Motor neuron (in vitro differentiated cells): ENCODE measurements around the gene BABAM2. TPM values are rescaled to one million over a fixed set of nuclear protein-coding genes. Genes with fewer than 3 reads are reported as not detected.
A peak's percentile ranks its signal among the peaks of the same experiment; 100 is the strongest.
"Not testable (repeated sequence)": the region's sequence is repeated elsewhere in the genome, so short reads cannot be mapped to it uniquely, and the experiment has no call there.

Experiments
- ATAC-seq, 8 experiments: fragments of 200-7000 bp; cut with Tn5 transposase; replicated peaks in 6 of 8; 2 replicates each; pipeline ENCODE4 v1.8.0; 2021; ENCODE audit warnings: mild to moderate bottlenecking in 8 of 8, moderate library complexity in 8 of 8
- H3K27ac ChIP-seq, 2 donors: fragments of 250-450 bp; sonication (Bioruptor Pico); 2 replicates each; pipeline ENCODE4 v1.9.0; 2021; ENCODE audit warnings: antibody characterized with exemption in 2 of 2, mild to moderate bottlenecking in 2 of 2, moderate library complexity in 1 of 2
- H3K4me1 ChIP-seq, 2 donors: fragments of 250-450 bp; sonication (Bioruptor Pico); replicated peaks in 1 of 2; 2 replicates each; pipeline ENCODE4 v1.6.1; 2021; ENCODE audit warnings: antibody characterized with exemption in 2 of 2, mild to moderate bottlenecking in 2 of 2, moderate library complexity in 1 of 2
- H3K4me3 ChIP-seq, 5 donors: fragments of 250-450 bp; sonication (Bioruptor Pico); 2 replicates each; pipeline ENCODE4 v1.9.0; 2021; ENCODE audit warnings: antibody characterized with exemption in 5 of 5, mild to moderate bottlenecking in 5 of 5, moderate library complexity in 4 of 5
- WGBS, 10 experiments: fragments of 450-650 bp; shearing (Covaris generic); methylation state at CpG; one replicate each; pipeline ENCODE4 v1.0.0; 2022; 5-methylcytosine and 5-hydroxymethylcytosine counted together
- in situ Hi-C, 9 experiments: fragments of 400-800 bp; cut with MboI; loops; one replicate each; pipeline ENCODE4 v1.15.0; 2021; ENCODE audit warnings: low sequenced_read_pairs in 9 of 9, low pct_unique_long_range_greater_than_20kb in 2 of 9; ENCODE audit not compliant: unreplicated experiment in 9 of 9
- total RNA-seq, 8 experiments: library from RNA; unstranded; fragments of 300-600 nt; gene quantifications; 2 replicates each; pipeline versions ENCODE4 v1.2.3 to v1.2.4, GENCODE V29; 2022

The BABAM2 gene
- total RNA-seq, 8 experiments from 2014 or later: 16.4 to 110 (median 36.4) TPM

GRCh38 chr2:28329184-28329583 lies 438.7 kb downstream of the BABAM2 start:
- in situ Hi-C loops: no loop called here
- 60 to 100% (median 100%) methylated on average over 1 to 5 of the region's 5 CpGs; no CpG with 5 or more reads in 3 of the 10 experiments for WGBS, 10 experiments
- Histone ChIP-seq H3K27ac (no peak overlapping the region), H3K4me1 (no peaks in the 10 kb centered on the region), H3K4me3 (no peak overlapping the region)
- no peak for ATAC-seq

DNA sequence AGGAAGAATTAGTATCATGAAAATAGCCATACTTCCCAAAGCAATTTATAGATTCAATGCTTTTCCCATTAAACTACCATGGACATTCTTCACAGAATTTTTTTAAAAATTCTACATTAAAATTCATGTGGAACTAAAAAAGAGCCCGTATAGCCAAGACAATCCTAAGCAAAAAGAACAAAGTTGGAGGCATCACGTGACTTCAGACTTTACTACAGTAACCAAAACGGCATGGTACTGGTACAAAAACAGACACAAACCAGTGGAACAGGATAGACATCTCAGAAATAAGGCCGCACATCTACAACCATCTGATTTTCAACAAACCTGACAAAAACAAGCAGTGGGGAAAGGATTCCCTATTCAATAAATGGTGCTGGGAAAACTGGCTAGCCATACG lies 440.2 kb downstream of the BABAM2 start:
- H3K4me3 ChIP-seq, ATAC-seq, H3K4me1 ChIP-seq, in situ Hi-C loops, H3K27ac ChIP-seq: not testable (repeated sequence)
- 50 to 92% (median 68%) methylated on average over 2 to 5 of the region's 5 CpGs; no CpG with 5 or more reads in 1 of the 10 experiments for WGBS, 10 experiments

- ATAC-seq, H3K27ac ChIP-seq, H3K4me3 ChIP-seq, in situ Hi-C loops, H3K4me1 ChIP-seq: not testable (repeated sequence)
- WGBS, 10 experiments: 90 to 100% (median 98%) methylated on average over 1 to 3 of the region's 3 CpGs; no CpG with 5 or more reads in 2 of the 10 experiments
Observed at GRCh38 chr2:28331797-28332196, 441.3 kb downstream of the BABAM2 start.

DNA sequence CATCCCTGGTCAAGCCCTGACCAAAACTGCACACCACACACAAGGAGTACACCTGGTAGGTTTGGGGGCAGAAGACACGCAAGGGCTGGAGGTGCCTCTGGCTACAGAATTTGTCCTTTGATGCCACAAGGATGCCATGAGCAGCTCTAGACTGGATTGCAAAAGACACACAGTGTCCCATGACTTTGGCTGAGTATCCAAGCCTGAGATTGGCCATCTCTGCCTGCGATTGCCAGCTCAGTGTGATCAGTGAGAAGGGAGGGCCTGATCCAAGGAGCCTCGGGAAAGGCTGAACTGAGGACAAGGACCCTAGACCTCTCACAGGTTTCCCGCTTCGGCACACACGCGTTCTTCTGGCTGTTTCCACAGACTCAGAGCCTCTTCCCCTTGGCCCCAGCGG lies 442.2 kb downstream of the BABAM2 start:
- ATAC-seq: no peak
- no peaks in the 10 kb centered on the region for H3K4me1 ChIP-seq
- 80 to 100% (median 92%) methylated on average over 1 to 5 of the region's 8 CpGs; no CpG with 5 or more reads in 6 of the 10 experiments for WGBS, 10 experiments
- no peak overlapping the region for H3K4me3 ChIP-seq
- no peak overlapping the region for H3K27ac ChIP-seq
- in situ Hi-C loops: no loop called here

DNA sequence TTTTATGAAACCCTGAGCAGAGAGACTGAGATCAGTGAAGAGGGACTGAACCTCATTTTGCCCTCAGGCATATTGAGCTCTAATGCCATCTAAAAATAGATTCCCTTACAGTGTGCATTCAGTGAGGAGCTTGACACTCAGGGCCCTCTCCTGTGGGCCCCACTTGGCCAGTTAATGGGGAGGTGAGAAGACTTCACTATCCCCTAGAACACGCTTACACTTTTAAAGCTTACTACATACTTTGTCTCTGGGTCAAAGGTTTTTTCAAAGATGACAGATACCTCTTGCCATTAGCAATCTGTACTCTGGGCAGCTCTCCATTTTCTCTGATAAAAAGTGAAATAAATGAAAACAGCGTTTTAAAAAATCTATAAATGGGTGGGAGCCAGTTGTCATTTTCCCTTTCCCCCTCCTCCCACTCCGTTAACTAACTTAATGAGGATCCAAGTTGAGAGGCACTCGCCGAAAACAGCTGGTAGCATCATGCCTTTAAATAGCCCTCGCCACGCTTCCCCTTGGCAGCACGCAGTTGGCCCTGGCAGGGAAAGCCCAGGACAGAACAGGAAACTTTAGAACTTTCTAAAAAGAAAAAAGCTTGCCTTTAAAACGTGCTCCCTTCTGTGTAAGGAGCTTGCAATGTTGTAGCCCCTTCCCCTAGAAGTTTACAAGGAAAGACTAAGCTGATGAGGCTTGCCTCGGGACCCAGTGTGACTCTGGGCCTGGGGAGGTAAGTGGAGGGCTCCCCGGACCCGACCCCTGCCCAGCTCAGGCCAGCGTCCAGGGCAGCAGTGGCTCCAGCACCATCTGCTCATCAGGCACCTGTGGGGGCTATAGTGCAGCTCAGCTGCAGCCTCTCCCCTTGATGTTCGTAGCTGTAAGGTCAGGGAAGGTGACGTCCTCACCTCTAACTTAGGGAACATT lies 443.3 kb downstream of the BABAM2 start:
- ATAC-seq: peak in 2 of 8 experiments; percentile 7 to 61

DNA sequence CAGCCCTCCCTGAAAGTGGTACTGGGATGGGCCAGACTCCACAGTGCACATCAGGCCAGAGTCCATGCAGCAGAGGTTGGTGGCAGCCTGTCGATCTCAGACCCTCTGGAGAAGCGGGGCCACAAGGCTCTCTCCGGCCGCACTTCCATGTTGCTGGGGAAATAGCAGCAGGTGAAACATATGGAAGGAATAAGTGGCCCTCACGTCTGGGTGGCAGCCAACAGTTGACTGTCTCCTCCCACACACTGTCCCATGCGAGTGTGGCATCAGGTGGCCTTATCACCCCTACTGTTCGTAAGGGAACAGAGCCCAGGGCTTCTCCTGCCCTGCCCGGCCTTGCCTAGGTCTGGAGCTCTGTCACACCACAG lies 444.0 kb downstream of the BABAM2 start:
- Histone ChIP-seq H3K4me3 (no peak overlapping the region), H3K27ac (no peak overlapping the region), H3K4me1 (peaks cover 0 to 5% of the 10 kb centered on the region in 2 donors)
- 70 to 100% (median 96%) methylated on average over 1 to 6 of the region's 8 CpGs; no CpG with 5 or more reads in 5 of the 10 experiments for WGBS, 10 experiments
- ATAC-seq: no peak
- in situ Hi-C loops: no loop called here

More for the DNA sequence above, 443.3 kb downstream of the BABAM2 start:
- Histone ChIP-seq H3K4me3 (no peak overlapping the region), H3K27ac (no peak overlapping the region), H3K4me1 (peaks cover 0 to 5% of the 10 kb centered on the region in 2 donors)
- in situ Hi-C loops: no loop called here
- 48 to 94% (median 61%) methylated on average over 1 to 10 of the region's 15 CpGs; no CpG with 5 or more reads in 1 of the 10 experiments for WGBS, 10 experiments

- H3K27ac ChIP-seq, H3K4me3 ChIP-seq, in situ Hi-C loops, H3K4me1 ChIP-seq, ATAC-seq: not testable (repeated sequence)
- 90 to 100% (median 98%) methylated on average over 1 to 3 of the region's 11 CpGs; no CpG with 5 or more reads in 6 of the 10 experiments for WGBS, 10 experiments
Observed at GRCh38 chr2:28335265-28335664, 444.7 kb downstream of the BABAM2 start.

DNA sequence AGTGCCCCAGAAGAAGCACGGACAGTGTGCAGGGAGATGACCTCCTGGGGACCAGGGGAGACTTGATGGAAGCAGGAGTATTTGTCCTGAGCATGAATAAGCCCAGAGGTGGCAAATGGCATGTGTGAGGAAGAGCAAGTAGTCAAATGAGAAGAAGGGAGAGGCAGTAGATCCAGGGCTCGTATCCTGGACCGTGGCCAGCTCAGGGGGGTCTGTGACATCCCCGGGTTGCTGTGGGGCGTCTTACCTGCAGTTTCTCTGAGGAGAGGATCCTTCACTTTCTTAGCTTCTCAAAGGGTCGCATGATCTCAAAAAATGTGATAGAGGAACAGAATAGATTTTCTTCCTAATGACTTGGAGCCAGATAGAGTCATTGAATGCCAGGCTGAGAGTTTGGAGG lies 445.1 kb downstream of the BABAM2 start:
- Histone ChIP-seq H3K27ac (no peak overlapping the region), H3K4me1 (peaks cover 0 to 5% of the 10 kb centered on the region in 2 donors), H3K4me3 (no peak overlapping the region)
- no peak for ATAC-seq
- in situ Hi-C loops: no loop called here
- WGBS, 10 experiments: 80 to 100% (median 92%) methylated on average over 1 to 6 of the region's 6 CpGs; no CpG with 5 or more reads in 2 of the 10 experiments

DNA sequence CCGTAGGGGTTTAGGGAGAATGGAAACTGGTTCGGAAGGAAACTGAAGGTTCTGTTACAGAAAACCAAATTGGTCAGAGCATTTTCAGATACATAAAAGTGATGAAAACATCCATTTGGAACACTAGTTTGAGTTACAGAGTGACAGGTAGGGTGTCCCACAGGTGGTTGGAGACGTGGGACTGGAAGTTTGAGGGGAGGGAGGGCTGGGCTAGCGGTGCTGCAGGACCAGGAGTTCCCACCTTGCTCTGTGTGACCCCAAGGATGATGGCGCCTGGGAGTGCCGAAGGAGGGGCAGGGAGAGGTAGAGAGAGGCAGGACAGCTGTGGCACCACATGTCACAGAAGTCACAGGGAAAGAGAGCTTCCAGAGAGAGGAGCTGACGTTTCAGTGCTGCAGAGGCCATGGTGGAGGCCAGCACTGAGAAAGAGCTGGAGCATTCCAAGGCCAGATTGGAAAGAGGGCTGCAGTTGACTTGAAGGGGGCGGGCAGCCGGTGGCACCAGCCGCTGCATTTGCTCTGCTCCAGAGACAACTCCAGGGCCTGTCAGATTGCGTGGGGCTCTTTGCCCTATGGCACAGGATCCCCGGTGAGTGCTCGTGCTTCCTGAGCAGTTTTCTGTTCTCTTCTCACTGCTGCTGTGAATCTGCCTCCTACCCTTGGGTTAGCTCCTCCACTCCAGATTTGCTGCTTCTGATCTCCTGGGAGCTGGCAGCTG lies 445.9 kb downstream of the BABAM2 start:
- H3K27ac ChIP-seq: no peak overlapping the region
- ATAC-seq: no peak
- WGBS, 10 experiments: 50 to 96% (median 90%) methylated on average over 2 to 6 of the region's 13 CpGs; no CpG with 5 or more reads in 3 of the 10 experiments
- in situ Hi-C loops: no loop called here
- peaks cover 0 to 5% of the 10 kb centered on the region in 2 donors for H3K4me1 ChIP-seq
- H3K4me3 ChIP-seq: no peak overlapping the region

GRCh38 chr2:28336982-28337627 lies 446.6 kb downstream of the BABAM2 start:
- ATAC-seq: no peak
- peaks cover 0 to 5% of the 10 kb centered on the region in 2 donors for H3K4me1 ChIP-seq
- in situ Hi-C loops: no loop called here
- no peak overlapping the region for H3K4me3 ChIP-seq
- H3K27ac ChIP-seq: no peak overlapping the region
- 67 to 100% (median 98%) methylated on average over 2 to 8 of the region's 16 CpGs; no CpG with 5 or more reads in 5 of the 10 experiments for WGBS, 10 experiments

DNA sequence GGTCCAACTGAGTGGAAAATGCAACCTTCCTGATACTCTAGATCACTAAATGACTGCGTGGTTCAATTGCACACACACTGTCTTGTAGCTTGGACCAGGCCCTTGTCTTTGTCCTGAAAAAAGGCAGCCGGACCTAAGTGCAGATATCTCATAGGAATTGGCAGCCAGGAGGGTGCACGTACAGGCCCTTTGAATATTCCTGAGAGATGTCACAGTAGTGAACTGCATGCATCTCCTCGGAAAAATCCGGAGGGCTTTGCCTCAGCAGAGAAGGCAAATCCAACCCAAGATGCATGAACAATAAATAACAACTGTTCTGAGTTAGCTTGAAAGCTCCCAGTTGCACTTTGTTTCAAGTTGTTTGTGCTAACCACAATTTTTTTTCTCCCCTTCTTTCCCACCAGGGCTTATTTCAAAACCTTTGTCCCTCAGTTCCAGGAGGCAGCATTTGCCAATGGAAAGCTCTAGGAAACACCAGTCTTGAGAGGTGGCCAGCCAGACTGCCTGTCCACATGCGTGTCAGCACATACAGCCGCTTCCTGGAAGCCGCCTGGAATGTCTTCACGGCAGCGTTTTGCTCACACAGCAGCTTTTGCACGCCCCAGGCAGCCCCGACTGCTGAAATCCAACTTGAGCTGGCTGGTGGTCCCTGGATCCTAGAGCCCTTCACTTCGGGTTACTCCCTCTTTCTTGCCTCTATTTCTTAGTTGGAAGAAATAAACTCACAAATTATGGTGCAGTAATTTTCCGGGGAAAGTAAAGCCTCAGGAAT lies 447.7 kb downstream of the BABAM2 start:
- ATAC-seq: peak; percentile 29 to 84 (median 76)
- 9 to 68% (median 34%) methylated on average over 1 to 6 of the region's 14 CpGs; no CpG with 5 or more reads in 2 of the 10 experiments for WGBS, 10 experiments
- Histone ChIP-seq H3K4me1 (peaks cover 0 to 9% of the 10 kb centered on the region in 2 donors), H3K27ac (peak overlapping the region in 1 of 2 donors; percentile 31), H3K4me3 (no peak overlapping the region)
- in situ Hi-C loops: no loop called here

DNA sequence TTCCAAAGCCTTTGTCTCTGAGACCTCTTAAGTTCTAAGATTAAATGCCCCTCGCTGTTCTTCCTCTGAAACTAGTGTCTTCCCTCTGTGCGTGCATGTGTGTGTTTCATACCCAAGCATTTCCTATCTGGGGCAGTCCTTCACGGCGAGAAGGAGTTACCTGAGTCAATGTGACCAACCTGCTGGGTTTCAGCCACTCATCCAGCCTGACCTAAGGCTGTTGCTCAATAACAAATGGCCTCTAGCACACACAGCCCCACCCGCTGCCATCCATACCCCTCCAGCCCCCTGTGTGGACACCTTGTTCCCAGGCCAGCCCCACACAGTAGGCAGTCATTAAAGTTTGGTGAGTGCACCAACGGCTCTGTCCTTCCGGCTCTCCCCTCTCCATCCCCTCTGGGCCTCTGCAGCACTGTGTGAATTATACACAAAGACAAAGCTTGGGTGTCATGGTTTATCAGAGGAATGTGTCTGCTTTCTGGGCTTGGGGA lies 448.3 kb downstream of the BABAM2 start:
- in situ Hi-C loops: no loop called here
- Histone ChIP-seq H3K4me1 (peaks cover 0 to 9% of the 10 kb centered on the region in 2 donors), H3K4me3 (no peak overlapping the region), H3K27ac (peak overlapping the region in 1 of 2 donors; percentile 31)
- 30 to 100% (median 71%) methylated on average over 1 to 5 of the region's 7 CpGs; no CpG with 5 or more reads in 4 of the 10 experiments for WGBS, 10 experiments
- ATAC-seq: peak; percentile 5 to 82 (median 37)
